Hepatic stellate cell (primary cell): ENCODE measurements around the gene KATNAL2.

ENCODE experiments used
- DNase-seq: peaks from one replicate; pipeline ENCODE4 v3.0.0; 2011; ENCODE audit warnings: low spot score

KATNAL2 gene

GRCh38 chr18:46917108-46917802, at the start of gene KATNAL2, which contains the start of gene PIAS2:
Gene KATNAL2, plus strand, starts transcription at chr18:46917602. Its CDS starts 29,271 bp downstream, at chr18:46946873.
Gene PIAS2, minus strand, starts transcription at chr18:46917507. Its CDS starts 162 bp downstream, at chr18:46917345.
- peak; percentile 55 for DNase-seq

GRCh38 chr18:46868169-46868921, 49.1 kb upstream of the KATNAL2 start:
- DNase-seq, result no peak

- DNase-seq, result no peak
These were observed 39.9 kb upstream of the KATNAL2 start for GRCh38 chr18:46877329-46877987.

- DNase-seq, result no peak
These were observed 34.2 kb upstream of the KATNAL2 start for GRCh38 chr18:46883180-46883579.

GRCh38 chr18:46886893-46887292, 30.5 kb upstream of the KATNAL2 start:
- DNase-seq, result no peak

GRCh38 chr18:46888965-46889364, 28.4 kb upstream of the KATNAL2 start:
- no peak for DNase-seq

GRCh38 chr18:46891742-46892214, 25.6 kb upstream of the KATNAL2 start:
- DNase-seq, result no peak

- DNase-seq, result no peak
These were observed 24.6 kb upstream of the KATNAL2 start for GRCh38 chr18:46892842-46893241.

GRCh38 chr18:46893360-46893759, 24.0 kb upstream of the KATNAL2 start:
- DNase-seq, result no peak

- DNase-seq, result no peak
These were observed 23.3 kb upstream of the KATNAL2 start for GRCh38 chr18:46894124-46894523.

GRCh38 chr18:46899274-46899948, 18.0 kb upstream of the KATNAL2 start:
- no peak for DNase-seq

GRCh38 chr18:46903406-46903805, 14.0 kb upstream of the KATNAL2 start:
- no peak for DNase-seq

GRCh38 chr18:46909497-46909896, 7.9 kb upstream of the KATNAL2 start:
- no peak for DNase-seq

- no peak for DNase-seq
These were observed 6.5 kb upstream of the KATNAL2 start for GRCh38 chr18:46910856-46911255.

GRCh38 chr18:46915800-46916550, 1.4 kb upstream of the KATNAL2 start:
- no peak for DNase-seq

- DNase-seq, result peak; percentile 47
These were observed 773 bp upstream of the KATNAL2 start for GRCh38 chr18:46916551-46917107.

GRCh38 chr18:46917803-46918600, 600 bp downstream of the KATNAL2 start:
- no peak for DNase-seq

GRCh38 chr18:46920067-46920466, 2.7 kb downstream of the KATNAL2 start:
- DNase-seq, result no peak

GRCh38 chr18:46920653-46921052, 3.3 kb downstream of the KATNAL2 start:
- no peak for DNase-seq

GRCh38 chr18:46939337-46939963, 22.0 kb downstream of the KATNAL2 start:
- DNase-seq, result peak; percentile 52
